GF-D8 (cell line): ENCODE results near the gene ADARB1.
A peak's percentile ranks its signal among the peaks of the same experiment; 100 is the strongest.

Experiments
- DNase-seq: peaks from one replicate; lab custom pipeline; 2025; lab: John Stamatoyannopoulos, UW

The ADARB1 gene

GRCh38 chr21:45252448-45252925 lies 178.1 kb downstream of the ADARB1 start:
- DNase-seq: no peak

- DNase-seq: no peak
Observed at GRCh38 chr21:45253180-45253579, 178.8 kb downstream of the ADARB1 start.

GRCh38 chr21:45253633-45254459 lies 179.5 kb downstream of the ADARB1 start:
- no peak for DNase-seq

GRCh38 chr21:45254460-45254930 lies 180.1 kb downstream of the ADARB1 start:
- no peak for DNase-seq

- no peak for DNase-seq
Observed at GRCh38 chr21:45255381-45256020, 181.1 kb downstream of the ADARB1 start.

GRCh38 chr21:45256021-45256911 lies 181.9 kb downstream of the ADARB1 start:
- peak; percentile 34 for DNase-seq

- peak; percentile 81 for DNase-seq
Observed at GRCh38 chr21:45256912-45257672, 182.7 kb downstream of the ADARB1 start.

GRCh38 chr21:45257673-45258341 lies 183.4 kb downstream of the ADARB1 start:
- DNase-seq: no peak

- DNase-seq: no peak
Observed at GRCh38 chr21:45258466-45258865, 184.1 kb downstream of the ADARB1 start.

GRCh38 chr21:45259206-45259840 lies 184.9 kb downstream of the ADARB1 start:
- DNase-seq: no peak

- no peak for DNase-seq
Observed at GRCh38 chr21:45260191-45260825, 185.9 kb downstream of the ADARB1 start.

GRCh38 chr21:45261093-45261492 lies 186.7 kb downstream of the ADARB1 start:
- no peak for DNase-seq

GRCh38 chr21:45262041-45262581 lies 187.7 kb downstream of the ADARB1 start:
- DNase-seq: no peak

GRCh38 chr21:45262616-45263015 lies 188.2 kb downstream of the ADARB1 start:
- DNase-seq: no peak

GRCh38 chr21:45263534-45263933 lies 189.2 kb downstream of the ADARB1 start:
- DNase-seq: no peak

GRCh38 chr21:45264146-45264911 lies 189.9 kb downstream of the ADARB1 start:
- DNase-seq: no peak

- DNase-seq: no peak
Observed at GRCh38 chr21:45264912-45265515, 190.6 kb downstream of the ADARB1 start.
